DLD1 (cell line): ENCODE results near the gene MOGAT1.
"Not testable (repeated sequence)": the region's sequence is repeated elsewhere in the genome, so short reads cannot be mapped to it uniquely, and the experiment has no call there.

Experiments
- in situ Hi-C: cut with HindIII; loops from 2 replicates; pipeline ENCODE4 v1.10.0; 2017; ENCODE audit warnings: low sequenced_read_pairs

MOGAT1 gene

GRCh38 chr2:222708274-222708710 is 36.8 kb downstream of the MOGAT1 start:
- in situ Hi-C loops: no loop called here

DNA sequence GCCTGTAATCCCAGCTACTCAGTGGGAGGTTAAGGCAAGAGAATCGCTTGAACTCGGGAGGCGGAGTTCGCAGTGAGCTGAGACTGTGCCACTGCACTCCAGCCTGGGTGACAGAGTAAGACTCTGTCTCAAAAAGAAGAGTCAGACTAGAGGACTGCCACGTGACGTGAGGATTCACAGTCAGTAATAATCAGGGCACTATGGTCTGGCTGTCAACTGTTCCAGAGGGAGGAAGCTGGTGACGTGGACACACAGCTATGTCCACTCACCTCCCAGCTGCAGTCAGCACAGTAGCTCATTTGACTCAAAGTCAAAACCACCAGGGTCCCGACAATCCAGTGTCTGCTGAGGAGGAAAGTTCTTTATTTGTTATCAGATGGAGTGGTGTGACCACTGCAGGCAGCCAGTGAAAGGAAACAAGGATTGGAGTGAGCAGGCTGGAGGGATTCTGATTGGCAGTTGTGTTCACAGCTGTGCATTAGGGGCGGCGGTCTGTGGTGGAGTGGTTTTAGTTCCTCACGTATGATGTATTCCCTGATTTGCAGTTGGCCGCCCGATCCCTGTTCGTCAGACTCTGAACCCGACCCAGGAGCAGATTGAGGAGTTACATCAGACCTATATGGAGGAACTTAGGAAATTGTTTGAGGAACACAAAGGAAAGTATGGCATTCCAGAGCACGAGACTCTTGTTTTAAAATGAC is 37.9 kb downstream of the MOGAT1 start:
- in situ Hi-C loops: no loop called here

DNA sequence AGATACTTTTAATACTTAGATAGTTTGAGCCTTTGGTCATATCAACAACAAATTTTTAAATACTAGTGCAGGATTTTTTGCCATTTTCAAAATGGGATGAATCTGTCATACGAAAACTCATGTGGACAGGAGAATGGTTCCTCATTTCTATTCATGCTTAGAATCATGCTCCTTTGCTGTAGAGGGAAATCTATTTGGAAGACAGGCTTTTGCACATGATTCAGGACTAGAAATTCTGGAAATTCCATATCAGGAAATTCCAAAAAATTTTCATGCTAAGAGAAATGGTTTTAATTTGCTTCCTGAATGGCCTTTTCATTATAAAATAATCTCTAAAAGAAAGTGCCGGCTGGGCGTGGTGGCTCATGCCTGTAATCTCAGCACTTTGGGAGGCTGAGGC is 39.3 kb downstream of the MOGAT1 start:
- in situ Hi-C loops: no loop called here

- in situ Hi-C loops: no loop called here
These were observed 40.0 kb downstream of the MOGAT1 start for GRCh38 chr2:222711315-222711940.

DNA sequence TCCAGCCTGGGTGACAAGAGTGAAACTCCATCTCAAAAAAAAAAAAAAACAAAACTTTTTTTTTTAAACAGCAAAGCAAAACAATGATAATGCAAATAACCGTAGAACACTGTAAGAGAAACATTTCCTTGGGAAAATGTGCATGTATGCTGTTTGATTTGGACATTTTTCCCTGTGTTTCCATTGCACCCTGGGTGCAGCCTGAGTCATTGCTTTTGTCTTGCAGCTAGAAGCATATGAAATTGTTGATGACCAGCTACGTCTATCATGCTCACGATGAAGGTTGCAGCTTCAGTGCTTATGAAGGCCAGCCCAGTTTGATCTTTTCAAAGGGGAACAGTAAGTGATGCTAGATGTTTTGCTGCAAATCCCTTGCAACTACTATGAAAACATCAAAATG is 41.5 kb downstream of the MOGAT1 start:
- in situ Hi-C loops: no loop called here

- in situ Hi-C loops: no loop called here
These were observed 43.1 kb downstream of the MOGAT1 start for GRCh38 chr2:222714361-222715241.

DNA sequence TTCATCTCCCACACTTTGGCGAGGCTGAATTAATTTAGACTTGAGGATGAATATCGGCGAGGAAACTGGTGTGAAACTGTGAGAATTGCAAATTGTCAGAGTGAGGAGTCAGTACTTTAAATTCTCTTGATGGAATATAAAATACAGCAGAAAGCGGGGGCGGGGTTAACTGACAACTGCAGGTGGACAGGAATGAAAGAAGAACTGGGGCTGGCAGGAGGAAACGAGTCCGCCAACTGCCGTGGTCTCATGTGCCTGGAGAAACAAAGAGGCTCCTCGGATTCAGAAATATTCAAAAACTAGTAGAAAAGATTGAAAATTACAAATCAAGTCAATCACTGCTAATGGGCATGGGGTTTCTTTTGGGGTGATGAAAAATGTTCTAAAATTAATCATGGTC is 44.3 kb downstream of the MOGAT1 start:
- in situ Hi-C loops: no loop called here

- in situ Hi-C loops: not testable (repeated sequence)
These were observed 48.3 kb downstream of the MOGAT1 start for GRCh38 chr2:222719787-222720186.

DNA sequence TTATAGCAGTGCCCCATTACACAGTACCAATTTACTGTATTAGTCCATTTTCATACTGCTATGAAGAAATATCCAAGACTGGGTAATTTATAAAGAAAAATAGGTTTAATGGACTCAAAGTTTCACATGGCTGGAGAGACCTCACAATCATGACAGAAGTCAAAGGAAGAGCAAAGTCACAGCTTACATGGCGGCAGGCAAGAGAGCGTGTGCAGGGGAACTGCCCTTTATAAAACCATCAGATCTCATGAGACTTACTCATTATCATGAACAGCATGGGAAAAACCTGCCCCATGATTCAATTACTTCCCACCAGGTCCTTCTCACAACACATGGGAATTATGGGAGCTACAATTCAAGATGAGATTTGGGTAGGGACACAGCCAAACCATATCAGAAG is 50.1 kb downstream of the MOGAT1 start:
- in situ Hi-C loops: not testable (repeated sequence)

DNA sequence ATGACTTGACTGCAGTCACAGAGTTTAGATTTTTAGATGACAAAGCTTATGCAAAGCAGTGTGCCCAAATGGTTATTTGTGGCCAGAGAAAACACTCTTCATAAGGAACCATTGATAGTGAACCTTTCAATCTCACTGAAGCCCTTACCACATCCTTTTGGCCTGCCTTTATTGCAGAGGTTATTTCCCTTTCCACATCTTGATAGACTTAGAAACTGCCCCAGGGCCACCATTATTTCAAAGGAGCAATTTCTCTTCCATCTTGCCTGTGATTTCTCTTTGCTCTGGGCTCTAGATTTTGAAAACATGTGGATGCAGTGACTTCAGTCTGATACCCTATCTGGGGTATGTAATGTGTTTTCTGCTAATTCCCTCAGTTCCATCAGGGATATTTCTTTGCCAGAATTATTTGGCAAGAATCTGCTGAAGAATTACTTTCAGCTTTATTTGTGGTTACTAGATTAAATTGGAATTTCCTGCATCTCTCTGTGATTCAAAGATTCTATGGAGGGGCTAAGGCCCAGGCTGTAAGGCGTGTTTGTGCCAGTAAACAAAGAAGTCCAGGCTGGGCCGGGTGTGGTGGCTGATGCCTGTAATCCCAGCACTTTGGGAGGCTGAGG is 51.0 kb downstream of the MOGAT1 start:
- in situ Hi-C loops: no loop called here

DNA sequence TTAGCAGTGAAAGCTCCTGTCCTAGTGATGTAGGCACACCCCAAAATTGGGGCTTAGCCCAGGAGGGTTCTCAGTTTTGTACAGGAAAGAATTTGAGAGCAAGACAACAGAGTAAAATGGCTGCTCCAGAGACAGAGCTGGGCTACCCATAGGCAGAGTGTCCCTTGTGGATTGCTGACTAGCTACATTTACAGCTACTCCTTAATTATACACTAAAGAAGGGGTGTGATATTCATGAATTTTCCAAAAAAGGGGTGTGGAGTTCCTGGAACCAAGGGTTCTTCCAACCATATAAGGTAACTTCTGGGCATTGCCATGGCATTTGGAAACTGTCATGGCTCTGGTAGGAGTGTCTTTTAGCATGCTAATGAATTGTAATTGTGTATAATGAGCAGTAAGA is 52.8 kb downstream of the MOGAT1 start:
- in situ Hi-C loops: no loop called here

GRCh38 chr2:222728621-222729020 is 57.2 kb downstream of the MOGAT1 start:
- in situ Hi-C loops: no loop called here

- in situ Hi-C loops: no loop called here
These were observed 59.0 kb downstream of the MOGAT1 start for GRCh38 chr2:222730366-222730999.

DNA sequence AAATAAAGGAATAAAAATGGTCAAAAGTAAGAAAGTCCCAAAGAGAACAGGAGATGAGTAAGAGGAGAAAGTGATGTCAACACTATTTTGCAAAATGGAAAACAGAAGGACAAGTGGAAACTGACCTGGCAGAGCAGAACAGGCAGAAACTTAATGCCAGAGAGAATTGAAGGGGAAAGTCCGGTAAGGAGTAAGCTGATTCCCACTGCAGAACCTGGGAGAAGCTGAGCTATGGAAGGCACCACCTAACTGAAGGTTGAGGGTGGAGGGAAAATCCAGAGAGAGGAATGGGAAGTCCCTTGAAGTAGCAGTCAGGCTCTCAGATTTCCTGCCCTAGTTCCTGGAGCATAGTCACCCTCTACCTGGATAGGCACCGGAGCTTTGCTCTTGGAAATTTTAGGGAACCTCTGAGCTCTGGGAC is 59.8 kb downstream of the MOGAT1 start:
- in situ Hi-C loops: no loop called here

DNA sequence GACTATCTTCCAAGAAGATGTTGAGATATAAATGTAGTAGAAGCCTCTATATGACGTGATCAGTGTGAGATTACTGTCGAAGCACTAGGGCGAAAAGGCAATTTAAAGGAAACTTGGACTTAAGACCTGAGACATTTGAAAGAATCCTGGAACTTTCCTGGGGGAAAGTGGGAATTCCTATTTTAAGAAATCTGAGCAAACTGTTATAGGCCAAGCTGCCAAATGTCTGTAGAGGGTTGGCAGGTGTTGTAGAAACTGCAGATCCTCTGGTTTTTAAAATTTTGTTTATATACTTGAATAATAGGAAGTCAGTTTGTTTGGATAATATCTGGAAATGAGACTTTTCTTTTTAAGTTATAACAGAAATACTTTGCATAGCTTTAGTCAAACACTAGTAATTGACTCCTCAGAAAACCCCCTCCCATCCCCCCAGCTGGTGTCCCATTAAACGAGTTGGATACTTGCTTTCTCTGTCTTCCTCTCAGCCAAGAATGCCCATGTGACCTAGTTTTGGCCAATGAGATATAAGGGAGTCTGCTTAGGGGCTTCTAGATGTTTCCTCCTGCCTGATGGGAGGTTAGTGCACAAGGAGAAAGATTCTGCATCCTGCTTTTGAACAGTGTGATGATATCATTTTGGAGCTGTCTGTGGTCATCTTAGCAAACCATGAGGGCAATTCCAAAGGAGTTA is 61.2 kb downstream of the MOGAT1 start:
- in situ Hi-C loops: no loop called here

GRCh38 chr2:222733470-222733845 is 62.0 kb downstream of the MOGAT1 start:
- in situ Hi-C loops: no loop called here

GRCh38 chr2:222733846-222734702 is 62.6 kb downstream of the MOGAT1 start:
- in situ Hi-C loops: no loop called here

DNA sequence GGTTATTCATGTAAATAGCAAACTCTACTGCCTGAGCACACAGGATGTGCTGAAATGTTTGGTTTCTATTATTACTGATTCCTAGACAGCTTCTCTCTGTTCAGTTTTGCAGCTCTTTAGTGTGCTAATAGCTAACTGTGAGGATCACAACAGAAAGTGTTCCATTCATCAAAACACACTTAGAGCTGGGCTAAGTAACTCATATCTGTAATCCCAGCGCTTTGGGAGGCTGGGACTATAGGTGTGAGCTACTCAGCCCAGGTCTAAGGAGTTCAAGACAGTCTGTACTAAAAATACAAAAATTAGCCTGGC is 63.2 kb downstream of the MOGAT1 start:
- in situ Hi-C loops: no loop called here

DNA sequence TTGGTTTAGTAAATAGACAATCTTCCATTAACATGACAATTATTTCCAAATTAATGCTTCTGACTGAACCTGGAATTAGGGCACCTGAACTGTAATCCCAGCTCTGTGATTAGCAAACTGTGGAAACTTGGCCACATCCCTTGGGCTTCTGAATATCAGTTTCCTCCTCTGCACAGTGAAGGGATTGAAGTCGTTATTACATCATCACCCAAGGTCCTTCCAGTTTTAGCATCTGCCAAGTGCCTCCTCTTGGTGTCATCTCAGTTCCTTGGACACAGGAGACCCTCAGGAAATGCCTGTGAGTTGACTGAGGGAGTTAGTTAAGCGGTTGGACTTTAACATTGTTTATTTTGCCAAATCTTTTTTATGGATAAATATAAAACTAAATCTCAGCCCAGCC is 64.8 kb downstream of the MOGAT1 start:
- in situ Hi-C loops: no loop called here

DNA sequence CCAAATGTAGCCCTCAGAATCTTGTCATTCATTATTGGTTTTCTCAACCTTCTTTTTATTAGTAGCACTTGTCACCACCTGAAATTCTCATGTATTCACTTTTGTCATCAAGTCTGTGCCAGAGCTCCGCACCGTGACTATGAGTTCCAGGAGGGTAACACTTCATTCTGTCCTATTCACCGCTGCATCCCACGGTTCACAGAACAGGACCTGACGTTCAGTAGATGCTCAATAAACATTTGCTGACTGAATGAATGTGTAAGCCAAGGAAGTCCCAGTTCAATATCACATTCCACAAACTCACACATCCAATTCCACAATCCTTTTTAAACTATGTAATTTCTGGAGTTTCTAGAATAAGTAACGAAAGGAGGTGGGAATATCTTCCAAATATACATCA is 65.5 kb downstream of the MOGAT1 start:
- in situ Hi-C loops: no loop called here
